Gastroesophageal sphincter (tissue), 3 donors: ENCODE results near the gene ADGRG4.

Source experiments
- CTCF ChIP-seq, 4 experiments: fragments of 200-600 bp in 2 of 4; fragments of 450-650 bp in 2 of 4; sonication (generic) in 1 of 4; IDR thresholded peaks; one replicate each; pipeline ENCODE4 v1.5.1; 2017 to 2019; ENCODE audit warnings: antibody characterized with exemption in 4 of 4, mild to moderate bottlenecking in 2 of 4, moderate library complexity in 2 of 4
- POLR2A ChIP-seq, 2 donors: fragments of 450-650 bp; IDR thresholded peaks; one replicate each; pipeline ENCODE4 v1.6.1; 2017; ENCODE audit warnings: antibody characterized with exemption in 2 of 2, mild to moderate bottlenecking in 2 of 2, moderate library complexity in 1 of 2

- TF ChIP-seq POLR2A (IDR thresholded peaks at IDR 0.05) (no peak), CTCF (IDR thresholded peaks at IDR 0.05) (no peak)
Measured at GRCh38 chrX:136405126-136405525, 104.4 kb downstream of the ADGRG4 start.
